ENCODE measurements around the gene DMAP1.

DNA sequence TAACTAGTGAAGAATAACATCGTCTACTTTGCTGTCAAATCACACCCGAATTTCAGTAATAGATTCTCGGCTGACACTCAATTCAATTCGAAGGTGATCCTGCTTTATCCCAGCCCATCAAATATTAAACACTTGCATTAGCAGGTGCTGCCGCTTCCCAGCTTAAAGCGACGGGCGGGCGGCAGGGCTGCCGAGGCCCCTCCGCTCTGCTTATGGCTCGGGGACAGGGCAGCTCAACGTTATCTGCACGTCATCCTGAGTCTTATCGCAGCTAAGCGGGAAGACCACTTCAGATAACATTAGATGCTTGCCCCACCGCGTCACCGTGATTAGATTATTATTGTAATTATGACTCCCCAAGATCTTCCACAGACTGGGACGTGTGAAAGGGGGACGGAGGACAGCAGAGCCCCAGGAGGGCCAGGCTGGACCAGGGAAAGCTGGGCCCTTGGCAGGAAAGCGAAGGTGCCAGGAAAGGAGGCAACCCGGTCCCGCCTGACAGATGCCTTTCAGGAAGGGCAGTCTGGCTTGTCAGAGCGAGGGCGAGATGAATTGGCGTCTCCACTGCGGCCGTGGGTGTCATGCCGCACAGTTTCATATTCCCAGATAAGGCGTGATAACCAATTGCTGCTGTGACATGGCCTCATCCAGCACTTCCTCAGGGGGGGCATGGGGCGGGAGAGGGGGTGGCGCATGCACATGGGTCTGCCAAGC, 37.0 kb downstream of the DMAP1 start:
- TF ChIP-seq, protein P1, sequence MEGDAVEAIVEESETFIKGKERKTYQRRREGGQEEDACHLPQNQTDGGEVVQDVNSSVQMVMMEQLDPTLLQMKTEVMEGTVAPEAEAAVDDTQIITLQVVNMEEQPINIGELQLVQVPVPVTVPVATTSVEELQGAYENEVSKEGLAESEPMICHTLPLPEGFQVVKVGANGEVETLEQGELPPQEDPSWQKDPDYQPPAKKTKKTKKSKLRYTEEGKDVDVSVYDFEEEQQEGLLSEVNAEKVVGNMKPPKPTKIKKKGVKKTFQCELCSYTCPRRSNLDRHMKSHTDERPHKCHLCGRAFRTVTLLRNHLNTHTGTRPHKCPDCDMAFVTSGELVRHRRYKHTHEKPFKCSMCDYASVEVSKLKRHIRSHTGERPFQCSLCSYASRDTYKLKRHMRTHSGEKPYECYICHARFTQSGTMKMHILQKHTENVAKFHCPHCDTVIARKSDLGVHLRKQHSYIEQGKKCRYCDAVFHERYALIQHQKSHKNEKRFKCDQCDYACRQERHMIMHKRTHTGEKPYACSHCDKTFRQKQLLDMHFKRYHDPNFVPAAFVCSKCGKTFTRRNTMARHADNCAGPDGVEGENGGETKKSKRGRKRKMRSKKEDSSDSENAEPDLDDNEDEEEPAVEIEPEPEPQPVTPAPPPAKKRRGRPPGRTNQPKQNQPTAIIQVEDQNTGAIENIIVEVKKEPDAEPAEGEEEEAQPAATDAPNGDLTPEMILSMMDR (IDR thresholded peaks at IDR 0.05; ENCODE audit: low read length): no peak
- TF ChIP-seq EZH2phosphoT487 (IDR thresholded peaks at IDR 0.05; ENCODE audit: low read length): no peak

Data from MM.1S (cell line).